Panc1 (cell line): Measurements from ENCODE around the gene GPR107. TPM values are rescaled to one million over a fixed set of nuclear protein-coding genes. Genes with fewer than 3 reads are reported as not detected.

Experiments used
- ATAC-seq: fragments of 200-7000 bp; cut with Tn5 transposase; 2 replicates; pipeline ENCODE4 v1.9.1; 2020; ENCODE audit warnings: mild to moderate bottlenecking, moderate library complexity
- Bru-seq: library from RNA; stranded (reverse); fragments of 400-500 nt; gene quantifications from one replicate; lab custom pipeline; 2021; lab: Mats Ljungman, UMichigan
- BruChase-seq, 2 experiments: library from RNA; stranded (reverse); fragments of 400-500 nt; gene quantifications; one replicate each; lab custom pipeline; 2021; lab: Mats Ljungman, UMichigan
- BruUV-seq: library from RNA; stranded (reverse); fragments of 400-500 nt; replicated peaks from 2 replicates; lab custom pipeline; 2021; lab: Mats Ljungman, UMichigan
- CTCF ChIA-PET: fragments of 300-600 bp; sonication (Branson Sonifier 250); formaldehyde crosslinking; loops from one replicate; lab custom pipeline; 2022; ENCODE audit warnings: antibody characterized with exemption; lab: Charles Lee
- POLR2A ChIA-PET: fragments of 300-600 bp; sonication (Branson Sonifier 250); formaldehyde crosslinking; loops from one replicate; lab custom pipeline; 2022; ENCODE audit warnings: antibody characterized with exemption; lab: Charles Lee
- DNase-seq: peaks from one replicate; pipeline ENCODE4 v3.0.0-alpha.2; 2010; ENCODE audit warnings: low read depth, low spot score
- H3K27ac ChIP-seq: 2 replicates; pipeline ENCODE4 v1.5.1; 2011; ENCODE audit warnings: mild to moderate bottlenecking, low read length, inconsistent platforms
- H3K27me3 ChIP-seq: fragments of 200-500 bp; sonication (Bioruptor generic); 2 replicates; pipeline ENCODE4 v1.6.0; 2014; ENCODE audit warnings: low read length, inconsistent platforms; ENCODE audit not compliant: control insufficient read depth, insufficient read depth
- H3K36me3 ChIP-seq: fragments of 200-500 bp; sonication (Bioruptor generic); 2 replicates; pipeline ENCODE4 v1.5.1; 2014; ENCODE audit warnings: inconsistent platforms, mild to moderate bottlenecking, low read length, moderate library complexity; ENCODE audit not compliant: control insufficient read depth, insufficient read depth
- H3K4me1 ChIP-seq: 2 replicates; pipeline ENCODE4 v1.5.1; 2011; ENCODE audit warnings: inconsistent platforms, mild to moderate bottlenecking, low read length, moderate library complexity; ENCODE audit not compliant: control insufficient read depth, insufficient read depth
- H3K4me3 ChIP-seq, 2 experiments: 2 replicates each; pipeline ENCODE4 v1.5.1; 2011 to 2012; ENCODE audit warnings: low read depth in 2 of 2, low read length in 2 of 2, mild to moderate bottlenecking in 2 of 2, inconsistent platforms in 1 of 2, moderate library complexity in 1 of 2
- H3K9me3 ChIP-seq: fragments of 200-500 bp; sonication (Bioruptor generic); 2 replicates; pipeline ENCODE4 v1.5.1; 2014; ENCODE audit warnings: low read depth, mild to moderate bottlenecking, inconsistent platforms, low read length, moderate library complexity; ENCODE audit not compliant: control insufficient read depth, insufficient read depth
- CTCF ChIP-seq: fragments of 450-650 bp; IDR thresholded peaks from 2 replicates; pipeline ENCODE4 v1.5.1; 2017; ENCODE audit warnings: mild to moderate bottlenecking
- POLR2AphosphoS5 ChIP-seq: IDR thresholded peaks from 2 replicates; pipeline ENCODE4 v1.6.1; 2012; ENCODE audit warnings: mild to moderate bottlenecking, low read depth, low read length, moderate library complexity
- REST ChIP-seq, 2 experiments: IDR thresholded peaks; 2 replicates each; pipeline ENCODE4 v1.6.1; 2011 to 2012; ENCODE audit warnings: low read depth in 2 of 2, control low read depth in 1 of 2, low read length in 1 of 2, mild to moderate bottlenecking in 1 of 2, moderate library complexity in 1 of 2; ENCODE audit not compliant: insufficient read depth in 1 of 2
- SIN3A ChIP-seq: IDR thresholded peaks from 2 replicates; pipeline ENCODE4 v1.6.1; 2012; ENCODE audit warnings: low read depth, mild to moderate bottlenecking, low read length, moderate library complexity, borderline replicate concordance; ENCODE audit not compliant: insufficient read depth
- TCF7L2 ChIP-seq: IDR thresholded peaks from 2 replicates; pipeline ENCODE4 v1.6.1; 2011; ENCODE audit warnings: mild to moderate bottlenecking, low read depth, low read length, inconsistent platforms
- in situ Hi-C: cut with HindIII; loops from 2 replicates; pipeline ENCODE4 v1.10.0; 2016; ENCODE audit warnings: low sequenced_read_pairs, low pct_unique_long_range_greater_than_20kb
- intact Hi-C: fragments of 100-400 bp; cut with micrococcal nuclease; formaldehyde crosslinking; loops from one replicate; pipeline ENCODE4 v1.10.0; 2022; ENCODE audit not compliant: unreplicated experiment
- long read RNA-seq: library from polyadenylated mRNA; unstranded; transcript quantifications from one replicate; pipeline ENCODE4 v2.0.0, GENCODE V29; 2021; ENCODE audit not compliant: unreplicated experiment
- polyA plus RNA-seq: library from polyadenylated mRNA; unstranded; fragments of >200 nt; gene quantifications from one replicate; pipeline ENCODE4 v1.2.1, GENCODE V29; 2012; ENCODE audit warnings: missing spikeins; ENCODE audit not compliant: insufficient read length
- total RNA-seq: library from RNA; stranded (reverse); gene quantifications from one replicate; pipeline ENCODE4 v1.2.1, GENCODE V29; 2021; ENCODE audit not compliant: unreplicated experiment

GPR107 gene
- 43.0 TPM for total RNA-seq
- 27.5 TPM for polyA plus RNA-seq
- percentile 70 among the genes with signal in this experiment for Bru-seq, nascent RNA
- BruChase-seq, experiment 1, labeled RNA remaining after a 2-hour chase = percentile 74 among the genes with signal in this experiment
- percentile 87 among the genes with signal in this experiment for BruChase-seq, experiment 2, labeled RNA remaining after a 6-hour chase
- long read RNA-seq, full-length matches to known transcripts = 3 of 32 reads
- long read RNA-seq, partial matches to known transcripts = 7 of 32 reads
- long read RNA-seq, other reads (novel, unspliced or antisense) = 22 of 32 reads

- intact Hi-C loops (no loop called here), in situ Hi-C loops (no loop called here)
- ChIA-PET CTCF (no interaction called here), POLR2A (interaction anchor here (0.6 to 1.0 kb wide), 2 partner anchors 121 to 158 kb away, joined by 3 to 4 read pairs; no protein-coding TSS in a partner anchor)
- DNase-seq = no peak
- Histone ChIP-seq H3K27me3 (no peaks in the 10 kb centered on the region), H3K4me3 (peak within 1 kb of the TSS; percentile 72 to 76), H3K9me3 (no peaks in the 10 kb centered on the region), H3K36me3 (no peaks in the 10 kb centered on the region; the same call in 1 of the 2 replicates), H3K27ac (peak within 1 kb of the TSS; percentile 93), H3K4me1 (0 out of 2 replicates have a peak, but pooled peaks cover 3% of the 10 kb centered on the region)
- BruUV-seq = no TSS peak
- peak; percentile 95 for ATAC-seq
- TF ChIP-seq SIN3A (peak; percentile 83; the same call in 1 of the 2 replicates), CTCF (no peak), REST (IDR thresholded peaks at IDR 0.05; ENCODE audit: insufficient read depth in 1 of 2, low read depth in 2 of 2, low read length in 1 of 2) (no peak; a peak in 1 of 4 replicates), TCF7L2 (no peak), POLR2AphosphoS5 (peak; percentile 87)
Measured at GRCh38 chr9:130053504-130054324, at the start of gene GPR107. GPR107 (plus strand) TSS chr9:130053906; CDS start chr9:130053933, 27 bp downstream.

- intact Hi-C loops (no loop called here), in situ Hi-C loops (no loop called here)
- ChIA-PET CTCF (interaction anchor here (0.6 kb wide), 1 partner anchor 122 kb away, joined by 3 read pairs; no protein-coding TSS in a partner anchor), POLR2A (interaction anchor here (0.6 kb wide), 2 partner anchors 38 to 98 kb away, joined by 3 to 7 read pairs; no protein-coding TSS in a partner anchor)
- ATAC-seq (no peak), DNase-seq (no peak)
- Histone ChIP-seq H3K27me3 (no peaks in the 10 kb centered on the region), H3K4me3 (no peak overlapping the region), H3K4me1 (no peaks in the 10 kb centered on the region), H3K9me3 (no peaks in the 10 kb centered on the region), H3K27ac (no peak overlapping the region), H3K36me3 (no peaks in the 10 kb centered on the region; the same call in 1 of the 2 replicates)
- TF ChIP-seq TCF7L2 (no peak), POLR2AphosphoS5 (no peak), SIN3A (no peak), REST (IDR thresholded peaks at IDR 0.05; ENCODE audit: insufficient read depth in 1 of 2, low read depth in 2 of 2, low read length in 1 of 2) (no peak), CTCF (no peak)
- no TSS peak for BruUV-seq
Measured at GRCh38 chr9:130003943-130004552, 49.7 kb upstream of the GPR107 start.
